RWPE1 (cell line): Measurements from ENCODE around the gene KSR1.
"Not testable (repeated sequence)": the region's sequence is repeated elsewhere in the genome, so short reads cannot be mapped to it uniquely, and the experiment has no call there.

Experiments used
- CTCF ChIA-PET: fragments of 350-600 bp; sonication (Branson Sonifier 250); formaldehyde crosslinking; extraction: SDS; loops from one replicate; lab custom pipeline; 2021; lab: Yijun Ruan, JAX
- POLR2A ChIA-PET: fragments of 400-600 bp; formaldehyde crosslinking; extraction: SDS; loops from one replicate; lab custom pipeline; 2020; ENCODE audit warnings: antibody characterized with exemption; ENCODE audit not compliant: low non-redundant PET; lab: Yijun Ruan, JAX
- DNase-seq: peaks from one replicate; pipeline ENCODE4 v3.0.0; 2012; ENCODE audit warnings: low spot score
- H3K27ac ChIP-seq: fragments of 450-650 bp; 2 replicates; pipeline ENCODE4 v1.5.1; 2017
- CTCF ChIP-seq: fragments of 450-650 bp; conservative IDR thresholded peaks from 2 replicates; pipeline ENCODE4 v1.5.1; 2017; ENCODE audit warnings: low read depth, mild to moderate bottlenecking

The KSR1 gene

GRCh38 chr17:27635275-27635823 lies 179.1 kb downstream of the KSR1 start:
- TF ChIP-seq CTCF, result no peak
- ChIA-PET CTCF (interaction anchor here (0.6 kb wide), 1 partner anchor 21 kb away, joined by 5 read pairs; no protein-coding TSS in a partner anchor), POLR2A (no interaction called here)
- H3K27ac ChIP-seq, result no peak overlapping the region
- DNase-seq, result no peak

GRCh38 chr17:27636005-27636520 lies 179.8 kb downstream of the KSR1 start:
- H3K27ac ChIP-seq, CTCF ChIA-PET, DNase-seq, POLR2A ChIA-PET: not testable (repeated sequence)

GRCh38 chr17:27637818-27638217 lies 181.6 kb downstream of the KSR1 start:
- H3K27ac ChIP-seq, POLR2A ChIA-PET, DNase-seq: not testable (repeated sequence)
- CTCF ChIA-PET, result interaction anchor here (0.6 kb wide), 1 partner anchor 523 kb away, joined by 3 read pairs; no protein-coding TSS in a partner anchor

- DNase-seq, H3K27ac ChIP-seq, POLR2A ChIA-PET: not testable (repeated sequence)
- CTCF ChIA-PET, result interaction anchor here (0.6 kb wide), 1 partner anchor 523 kb away, joined by 3 read pairs; no protein-coding TSS in a partner anchor
Measured at GRCh38 chr17:27638415-27638914, 182.2 kb downstream of the KSR1 start.

GRCh38 chr17:27640790-27641189 lies 184.5 kb downstream of the KSR1 start:
- TF ChIP-seq CTCF, result no peak
- no peak overlapping the region for H3K27ac ChIP-seq
- ChIA-PET CTCF (no interaction called here), POLR2A (no interaction called here)
- DNase-seq, result no peak

- ChIA-PET POLR2A (no interaction called here), CTCF (no interaction called here)
- no peak for DNase-seq
- TF ChIP-seq CTCF, result no peak
- H3K27ac ChIP-seq, result no peak overlapping the region
Measured at GRCh38 chr17:27644586-27644985, 188.3 kb downstream of the KSR1 start.

GRCh38 chr17:27645621-27646020 lies 189.4 kb downstream of the KSR1 start:
- H3K27ac ChIP-seq, POLR2A ChIA-PET, DNase-seq: not testable (repeated sequence)
- CTCF ChIA-PET, result interaction anchor here (0.6 to 1.1 kb wide), 3 partner anchors 9 to 239 kb away, joined by 3 to 4 read pairs (median 3); no protein-coding TSS in a partner anchor

GRCh38 chr17:27646232-27646631 lies 190.0 kb downstream of the KSR1 start:
- no peak for TF ChIP-seq CTCF
- H3K27ac ChIP-seq, result no peak overlapping the region
- DNase-seq, result no peak
- ChIA-PET POLR2A (no interaction called here), CTCF (interaction anchor here (0.6 to 1.1 kb wide), 4 partner anchors 8 to 238 kb away, joined by 3 to 4 read pairs (median 3); no protein-coding TSS in a partner anchor)
